Motor neuron (in vitro differentiated cells): ENCODE measurements around the gene B3GAT1. TPM values are rescaled to one million over a fixed set of nuclear protein-coding genes. Genes with fewer than 3 reads are reported as not detected.

Source experiments
- ATAC-seq, 8 experiments: fragments of 200-7000 bp; cut with Tn5 transposase; replicated peaks in 6 of 8; 2 replicates each; pipeline ENCODE4 v1.8.0; 2021; ENCODE audit warnings: mild to moderate bottlenecking in 8 of 8, moderate library complexity in 8 of 8
- H3K27ac ChIP-seq, 2 donors: fragments of 250-450 bp; sonication (Bioruptor Pico); 2 replicates each; pipeline ENCODE4 v1.9.0; 2021; ENCODE audit warnings: antibody characterized with exemption in 2 of 2, mild to moderate bottlenecking in 2 of 2, moderate library complexity in 1 of 2
- H3K4me1 ChIP-seq, 2 donors: fragments of 250-450 bp; sonication (Bioruptor Pico); replicated peaks in 1 of 2; 2 replicates each; pipeline ENCODE4 v1.6.1; 2021; ENCODE audit warnings: antibody characterized with exemption in 2 of 2, mild to moderate bottlenecking in 2 of 2, moderate library complexity in 1 of 2
- H3K4me3 ChIP-seq, 5 donors: fragments of 250-450 bp; sonication (Bioruptor Pico); 2 replicates each; pipeline ENCODE4 v1.9.0; 2021; ENCODE audit warnings: antibody characterized with exemption in 5 of 5, mild to moderate bottlenecking in 5 of 5, moderate library complexity in 4 of 5
- WGBS, 10 experiments: fragments of 450-650 bp; shearing (Covaris generic); methylation state at CpG; one replicate each; pipeline ENCODE4 v1.0.0; 2022; 5-methylcytosine and 5-hydroxymethylcytosine counted together
- in situ Hi-C, 9 experiments: fragments of 400-800 bp; cut with MboI; loops; one replicate each; pipeline ENCODE4 v1.15.0; 2021; ENCODE audit warnings: low sequenced_read_pairs in 9 of 9, low pct_unique_long_range_greater_than_20kb in 2 of 9; ENCODE audit not compliant: unreplicated experiment in 9 of 9
- total RNA-seq, 8 experiments: library from RNA; unstranded; fragments of 300-600 nt; gene quantifications; 2 replicates each; pipeline versions ENCODE4 v1.2.3 to v1.2.4, GENCODE V29; 2022

B3GAT1 gene
- total RNA-seq, 8 experiments from 2014 or later = 0.18 to 23.9 (median 17.6) TPM

- H3K4me3 ChIP-seq = no peak overlapping the region
- no peak for ATAC-seq
- in situ Hi-C loops = no loop called here
- no peak overlapping the region for H3K27ac ChIP-seq
- WGBS, 10 experiments = 17 to 97% (median 79%) methylated on average over 1 to 6 of the region's 18 CpGs; no CpG with 5 or more reads in 3 of the 10 experiments
- H3K4me1 ChIP-seq = peaks cover 4 to 5% of the 10 kb centered on the region in 2 donors
Observed at GRCh38 chr11:134358856-134359490, 53.1 kb downstream of the B3GAT1 start.

- Histone ChIP-seq H3K4me3 (no peak overlapping the region), H3K27ac (no peak overlapping the region), H3K4me1 (peaks cover 4 to 5% of the 10 kb centered on the region in 2 donors)
- no peak for ATAC-seq
- 50 to 92% (median 87%) methylated on average over 1 to 20 of the region's 27 CpGs; no CpG with 5 or more reads in 4 of the 10 experiments for WGBS, 10 experiments
- in situ Hi-C loops = no loop called here
Observed at GRCh38 chr11:134358165-134358855, 53.7 kb downstream of the B3GAT1 start.

- Histone ChIP-seq H3K4me1 (peaks cover 4 to 5% of the 10 kb centered on the region in 2 donors), H3K27ac (no peak overlapping the region), H3K4me3 (no peak overlapping the region)
- ATAC-seq = no peak
- in situ Hi-C loops = no loop called here
- 73 to 100% (median 89%) methylated on average over 1 to 3 of the region's 8 CpGs; no CpG with 5 or more reads in 6 of the 10 experiments for whole genome bisulfite sequencing, 10 experiments
Observed at GRCh38 chr11:134357545-134357839, 54.5 kb downstream of the B3GAT1 start.

GRCh38 chr11:134356656-134357544 lies 55.1 kb downstream of the B3GAT1 start:
- Histone ChIP-seq H3K4me3 (no peak overlapping the region), H3K27ac (no peak overlapping the region), H3K4me1 (peaks cover 4 to 5% of the 10 kb centered on the region in 2 donors)
- in situ Hi-C loops = no loop called here
- ATAC-seq = no peak
- 20 to 96% (median 73%) methylated on average over 4 to 17 of the region's 21 CpGs; no CpG with 5 or more reads in 1 of the 10 experiments for WGBS, 10 experiments

GRCh38 chr11:134355656-134356055 lies 56.4 kb downstream of the B3GAT1 start:
- in situ Hi-C loops = no loop called here
- no peak overlapping the region for H3K27ac ChIP-seq
- no peak for ATAC-seq
- H3K4me3 ChIP-seq = no peak overlapping the region
- H3K4me1 ChIP-seq = peaks cover 4 to 5% of the 10 kb centered on the region in 2 donors
- WGBS, 10 experiments = 27 to 100% (median 90%) methylated on average over 1 to 5 of the region's 5 CpGs

GRCh38 chr11:134355136-134355535 lies 56.9 kb downstream of the B3GAT1 start:
- Histone ChIP-seq H3K4me1 (peaks cover 2% of the 10 kb centered on the region in 2 donors), H3K27ac (no peak overlapping the region), H3K4me3 (no peak overlapping the region)
- ATAC-seq = no peak
- 0 to 100% (median 88%) methylated on average over 1 to 2 of the region's 2 CpGs for WGBS, 10 experiments
- in situ Hi-C loops = no loop called here

- WGBS, 10 experiments = 13 to 100% (median 65%) methylated on average over 1 to 2 of the region's 2 CpGs
- Histone ChIP-seq H3K4me3 (no peak overlapping the region), H3K4me1 (no peaks in the 10 kb centered on the region), H3K27ac (no peak overlapping the region)
- in situ Hi-C loops = no loop called here
- ATAC-seq = no peak
Observed at GRCh38 chr11:134352111-134352510, 59.9 kb downstream of the B3GAT1 start.

GRCh38 chr11:134350381-134350780 lies 61.7 kb downstream of the B3GAT1 start:
- no peak for ATAC-seq
- Histone ChIP-seq H3K27ac (no peak overlapping the region), H3K4me1 (no peaks in the 10 kb centered on the region), H3K4me3 (no peak overlapping the region)
- in situ Hi-C loops = no loop called here
- WGBS, 10 experiments = 40 to 100% (median 81%) methylated on average over 1 to 9 of the region's 9 CpGs; no CpG with 5 or more reads in 1 of the 10 experiments

GRCh38 chr11:134349802-134350355 lies 62.2 kb downstream of the B3GAT1 start:
- Histone ChIP-seq H3K4me3 (no peak overlapping the region), H3K4me1 (no peaks in the 10 kb centered on the region), H3K27ac (no peak overlapping the region)
- ATAC-seq = no peak
- WGBS, 10 experiments = 0 to 100% (median 63%) methylated on average over 1 to 8 of the region's 10 CpGs; no CpG with 5 or more reads in 3 of the 10 experiments
- in situ Hi-C loops = no loop called here

- H3K27ac ChIP-seq = no peak overlapping the region
- in situ Hi-C loops = no loop called here
- no peak overlapping the region for H3K4me3 ChIP-seq
- peak in 2 of 8 experiments; percentile 33 to 48 for ATAC-seq
- no peaks in the 10 kb centered on the region for H3K4me1 ChIP-seq
- WGBS, 10 experiments = 0 to 100% (median 63%) methylated on average over 1 to 6 of the region's 6 CpGs
Observed at GRCh38 chr11:134349109-134349801, 62.8 kb downstream of the B3GAT1 start.

- WGBS, 10 experiments = 23 to 100% (median 80%) methylated on average over 1 to 8 of the region's 10 CpGs; no CpG with 5 or more reads in 5 of the 10 experiments
- no peak for ATAC-seq
- in situ Hi-C loops = no loop called here
- H3K27ac ChIP-seq = no peak overlapping the region
- no peaks in the 10 kb centered on the region for H3K4me1 ChIP-seq
- no peak overlapping the region for H3K4me3 ChIP-seq
Observed at GRCh38 chr11:134347441-134347840, 64.6 kb downstream of the B3GAT1 start.

- H3K4me1 ChIP-seq = no peaks in the 10 kb centered on the region
- H3K4me3 ChIP-seq = no peak overlapping the region
- no peak overlapping the region for H3K27ac ChIP-seq
- WGBS, 10 experiments = 23 to 94% (median 54%) methylated on average over 3 to 5 of the region's 5 CpGs; no CpG with 5 or more reads in 6 of the 10 experiments
- no peak for ATAC-seq
- in situ Hi-C loops = no loop called here
Observed at GRCh38 chr11:134346976-134347350, 65.1 kb downstream of the B3GAT1 start.
